HepG2 (cell line): Measurements from ENCODE around the gene TRAK1. TPM values are rescaled to one million over a fixed set of nuclear protein-coding genes. Genes with fewer than 3 reads are reported as not detected.

ENCODE experiments used
- ATAC-seq: fragments of 200-7000 bp; cut with Tn5 transposase; 3 replicates; pipeline ENCODE4 v1.9.1; 2020; ENCODE audit warnings: mild to moderate bottlenecking, moderate library complexity
- BruUV-seq: library from RNA; stranded (reverse); fragments of 400-500 nt; replicated peaks from 2 replicates; lab custom pipeline; 2021; lab: Mats Ljungman, UMichigan
- CTCF ChIA-PET: fragments of 300-600 bp; formaldehyde crosslinking; extraction: SDS; loops from one replicate; lab custom pipeline; 2021; ENCODE audit warnings: low total read pairs, inconsistent platforms, low intra/inter-chr PET ratio; lab: Yijun Ruan, JAX
- POLR2A ChIA-PET: fragments of 350-600 bp; sonication (Branson Sonifier 250); formaldehyde crosslinking; loops from one replicate; lab custom pipeline; 2020; ENCODE audit warnings: antibody characterized with exemption, inconsistent platforms; lab: Yijun Ruan, JAX
- DNase-seq: peaks from one replicate; pipeline ENCODE4 v3.0.0-alpha.2; 2015; ENCODE audit warnings: low spot score
- FAIRE-seq: peaks from 3 replicates; lab custom pipeline; 2011; peaks lifted over from hg19 to GRCh38; lab: Jason Lieb, UNC
- H2AFZ ChIP-seq: one replicate; pipeline ENCODE4 v1.6.1; 2011; ENCODE audit warnings: low read length, inconsistent platforms
- H3K27ac ChIP-seq: fragments of 300-600 bp; 3 replicates; pipeline ENCODE4 v1.8.0; 2011; ENCODE audit warnings: mixed run types, mild to moderate bottlenecking, mixed read lengths, low read length, inconsistent platforms; ENCODE audit not compliant: insufficient read depth; ENCODE audit errors: extremely low read length
- H3K27me3 ChIP-seq, 2 experiments: fragments of 200-600 bp in 1 of 2; 2 replicates in 1 of 2; 3 replicates in 1 of 2; pipeline versions ENCODE4 v1.6.0 to v1.8.0; 2011; ENCODE audit warnings: low read length in 2 of 2, mild to moderate bottlenecking in 2 of 2, moderate library complexity in 2 of 2, inconsistent platforms in 1 of 2; ENCODE audit not compliant: insufficient read depth in 2 of 2, control insufficient read depth in 1 of 2
- H3K36me3 ChIP-seq, 2 experiments: fragments of 200-600 bp in 1 of 2; replicated peaks in 1 of 2; 2 replicates in 1 of 2; 3 replicates in 1 of 2; pipeline versions ENCODE4 v1.5.1 to v1.8.0; 2011; ENCODE audit warnings: low read length in 2 of 2, inconsistent platforms in 1 of 2; ENCODE audit not compliant: insufficient read depth in 2 of 2, control insufficient read depth in 1 of 2
- H3K4me1 ChIP-seq: 2 replicates; pipeline ENCODE4 v1.5.1; 2012; ENCODE audit warnings: low read length, inconsistent platforms; ENCODE audit not compliant: insufficient read depth
- H3K4me2 ChIP-seq: 2 replicates; pipeline ENCODE4 v1.6.0; 2011; ENCODE audit warnings: low read depth, low read length, inconsistent platforms
- H3K4me3 ChIP-seq, 3 experiments: fragments of 200-600 bp in 1 of 3; sonication (generic), shearing (Covaris generic) in 1 of 3; replicated peaks in 1 of 3; 2 replicates each; pipeline ENCODE4 v1.5.1; 2011 to 2016; ENCODE audit warnings: low read length in 3 of 3, inconsistent platforms in 2 of 3, low read depth in 2 of 3, mild to moderate bottlenecking in 2 of 3, control low read depth in 1 of 3, mixed read lengths in 1 of 3; ENCODE audit not compliant: insufficient read depth in 1 of 3
- H3K79me2 ChIP-seq: one replicate; pipeline ENCODE4 v1.6.1; 2011; ENCODE audit warnings: low read length, inconsistent platforms; ENCODE audit not compliant: insufficient read depth
- H3K9ac ChIP-seq: 2 replicates; pipeline ENCODE4 v1.6.0; 2011; ENCODE audit warnings: mild to moderate bottlenecking, low read depth, low read length, inconsistent platforms; ENCODE audit not compliant: insufficient read depth
- H3K9me3 ChIP-seq: 2 replicates; pipeline ENCODE4 v1.5.1; 2012; ENCODE audit warnings: mild to moderate bottlenecking, low read length
- H4K20me1 ChIP-seq: 2 replicates; pipeline ENCODE4 v1.6.0; 2011; ENCODE audit warnings: inconsistent platforms, mild to moderate bottlenecking, low read length, moderate library complexity; ENCODE audit not compliant: insufficient read depth
- ARNT ChIP-seq: fragments of 450-650 bp; IDR thresholded peaks from 2 replicates; pipeline ENCODE4 v1.6.1; 2017
- HNRNPL ChIP-seq: fragments of 200-400 bp; formaldehyde crosslinking; IDR thresholded peaks from 2 replicates; pipeline ENCODE4 v1.6.1; 2017; ENCODE audit warnings: mild to moderate bottlenecking, low read depth, low read length
- HOXA3 ChIP-seq: sonication (generic); formaldehyde crosslinking; IDR thresholded peaks from 2 replicates; pipeline ENCODE4 v1.5.0; 2020; ENCODE audit warnings: missing genetic modification reagents
- SMAD3 ChIP-seq: sonication (generic); formaldehyde crosslinking; IDR thresholded peaks from 2 replicates; pipeline ENCODE4 v1.4.0; 2020; ENCODE audit warnings: missing genetic modification reagents
- STAG1 ChIP-seq: sonication (generic); formaldehyde crosslinking; IDR thresholded peaks from 2 replicates; pipeline ENCODE4 v1.4.0; 2020; ENCODE audit warnings: missing genetic modification reagents
- ZNF549 ChIP-seq: sonication (generic); formaldehyde crosslinking; IDR thresholded peaks from 2 replicates; pipeline ENCODE4 v1.5.0; 2020; ENCODE audit warnings: missing genetic modification reagents
- WGBS: methylation state at CpG from one replicate; pipeline ENCODE4 v1.1.6; 2017; ENCODE audit warnings: low lambda C conversion rate; 5-methylcytosine and 5-hydroxymethylcytosine counted together
- in situ Hi-C: cut with HindIII; loops from 2 replicates; pipeline ENCODE4 v1.10.0; 2017; ENCODE audit warnings: low pct_unique_long_range_greater_than_20kb; ENCODE audit not compliant: extremely low pct_ligation_motif_present
- intact Hi-C: fragments of 100-400 bp; cut with micrococcal nuclease; formaldehyde crosslinking; loops from one replicate; pipeline ENCODE4 v1.10.0; 2022; ENCODE audit not compliant: unreplicated experiment
- polyA plus RNA-seq, 8 experiments: library from polyadenylated mRNA; depleted of rRNA in 3 of 8; stranded (reverse) in 7 of 8; unstranded in 1 of 8; fragments of >200 nt; fragmentation: Illumina TruSeq in 4 of 8; extraction: Trizol in 4 of 8; gene quantifications; 2 replicates each; pipeline versions ENCODE4 v1.2.1 to v1.2.3, GENCODE V29; 2011 to 2016; ENCODE audit warnings: low read depth in 4 of 8, missing spikeins in 1 of 8, mixed read lengths in 1 of 8; ENCODE audit not compliant: insufficient read depth in 1 of 8
- total RNA-seq, 5 experiments: library from RNA; depleted of rRNA; stranded (reverse); fragments of >200 nt; fragmentation: Illumina TruSeq; extraction: Trizol; gene quantifications; 2 replicates each; pipeline ENCODE4 v1.2.3, GENCODE V29; 2016; ENCODE audit warnings: low read depth in 1 of 5
- TF ChIP-seq, protein P1 (sequence below): sonication (generic); formaldehyde crosslinking; IDR thresholded peaks from 2 replicates; pipeline ENCODE4 v1.4.0; 2020; ENCODE audit warnings: missing genetic modification reagents
- TF ChIP-seq, protein P2 (sequence below): sonication (generic); formaldehyde crosslinking; IDR thresholded peaks from 2 replicates; pipeline ENCODE4 v1.5.1; 2020; ENCODE audit warnings: mild to moderate bottlenecking, missing genetic modification reagents, moderate library complexity
- TF ChIP-seq, protein P3 (sequence below): sonication (generic); formaldehyde crosslinking; conservative IDR thresholded peaks from 2 replicates; pipeline ENCODE4 v1.4.0; 2020; ENCODE audit warnings: mild to moderate bottlenecking, missing genetic modification reagents, moderate library complexity
- TF ChIP-seq, protein P4 (sequence below): IDR thresholded peaks from 2 replicates; pipeline ENCODE4 v1.6.1; 2012; ENCODE audit warnings: low read depth, low read length, improper control_type of control experiment
- TF ChIP-seq, protein P5 (sequence below): IDR thresholded peaks from 2 replicates; pipeline ENCODE4 v1.6.1; 2012; ENCODE audit warnings: inconsistent platforms

Gene TRAK1
- total and polyA plus RNA-seq, 2 of the 13 experiments (the other 11 are each of a cell fraction or from before 2014, with no cell fraction given), result 20.5 to 46.6 TPM

DNA sequence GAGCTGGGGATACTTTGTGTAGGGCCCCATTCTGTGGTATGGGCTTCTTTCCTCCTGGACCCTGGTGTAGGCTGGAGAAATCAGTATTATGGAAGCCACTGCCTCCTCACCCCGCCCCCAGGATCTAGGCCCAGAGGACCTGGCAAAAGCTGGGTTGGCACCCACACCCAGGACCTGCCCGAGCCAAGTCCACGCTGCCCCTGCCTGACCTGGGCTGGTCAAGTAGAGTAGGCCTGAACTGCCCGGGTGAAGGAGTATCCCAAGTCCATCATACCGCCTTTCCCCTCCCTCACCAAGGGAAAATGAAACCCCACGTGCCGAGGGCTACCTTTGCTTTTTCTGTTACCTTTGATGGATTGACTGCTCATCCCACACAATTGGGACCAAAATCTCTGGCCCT lies 37.7 kb upstream of the TRAK1 start (continued):
- TF ChIP-seq STAG1 (CRISPR knock-in tag) (no peak), ARNT (no peak), HNRNPL (peak; percentile 78; the same call in 1 of the 2 replicates), ZNF549 (no peak)
- TF ChIP-seq, protein P1, sequence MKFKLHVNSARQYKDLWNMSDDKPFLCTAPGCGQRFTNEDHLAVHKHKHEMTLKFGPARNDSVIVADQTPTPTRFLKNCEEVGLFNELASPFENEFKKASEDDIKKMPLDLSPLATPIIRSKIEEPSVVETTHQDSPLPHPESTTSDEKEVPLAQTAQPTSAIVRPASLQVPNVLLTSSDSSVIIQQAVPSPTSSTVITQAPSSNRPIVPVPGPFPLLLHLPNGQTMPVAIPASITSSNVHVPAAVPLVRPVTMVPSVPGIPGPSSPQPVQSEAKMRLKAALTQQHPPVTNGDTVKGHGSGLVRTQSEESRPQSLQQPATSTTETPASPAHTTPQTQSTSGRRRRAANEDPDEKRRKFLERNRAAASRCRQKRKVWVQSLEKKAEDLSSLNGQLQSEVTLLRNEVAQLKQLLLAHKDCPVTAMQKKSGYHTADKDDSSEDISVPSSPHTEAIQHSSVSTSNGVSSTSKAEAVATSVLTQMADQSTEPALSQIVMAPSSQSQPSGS (CRISPR knock-in tag), result no peak
- TF ChIP-seq, protein P2, sequence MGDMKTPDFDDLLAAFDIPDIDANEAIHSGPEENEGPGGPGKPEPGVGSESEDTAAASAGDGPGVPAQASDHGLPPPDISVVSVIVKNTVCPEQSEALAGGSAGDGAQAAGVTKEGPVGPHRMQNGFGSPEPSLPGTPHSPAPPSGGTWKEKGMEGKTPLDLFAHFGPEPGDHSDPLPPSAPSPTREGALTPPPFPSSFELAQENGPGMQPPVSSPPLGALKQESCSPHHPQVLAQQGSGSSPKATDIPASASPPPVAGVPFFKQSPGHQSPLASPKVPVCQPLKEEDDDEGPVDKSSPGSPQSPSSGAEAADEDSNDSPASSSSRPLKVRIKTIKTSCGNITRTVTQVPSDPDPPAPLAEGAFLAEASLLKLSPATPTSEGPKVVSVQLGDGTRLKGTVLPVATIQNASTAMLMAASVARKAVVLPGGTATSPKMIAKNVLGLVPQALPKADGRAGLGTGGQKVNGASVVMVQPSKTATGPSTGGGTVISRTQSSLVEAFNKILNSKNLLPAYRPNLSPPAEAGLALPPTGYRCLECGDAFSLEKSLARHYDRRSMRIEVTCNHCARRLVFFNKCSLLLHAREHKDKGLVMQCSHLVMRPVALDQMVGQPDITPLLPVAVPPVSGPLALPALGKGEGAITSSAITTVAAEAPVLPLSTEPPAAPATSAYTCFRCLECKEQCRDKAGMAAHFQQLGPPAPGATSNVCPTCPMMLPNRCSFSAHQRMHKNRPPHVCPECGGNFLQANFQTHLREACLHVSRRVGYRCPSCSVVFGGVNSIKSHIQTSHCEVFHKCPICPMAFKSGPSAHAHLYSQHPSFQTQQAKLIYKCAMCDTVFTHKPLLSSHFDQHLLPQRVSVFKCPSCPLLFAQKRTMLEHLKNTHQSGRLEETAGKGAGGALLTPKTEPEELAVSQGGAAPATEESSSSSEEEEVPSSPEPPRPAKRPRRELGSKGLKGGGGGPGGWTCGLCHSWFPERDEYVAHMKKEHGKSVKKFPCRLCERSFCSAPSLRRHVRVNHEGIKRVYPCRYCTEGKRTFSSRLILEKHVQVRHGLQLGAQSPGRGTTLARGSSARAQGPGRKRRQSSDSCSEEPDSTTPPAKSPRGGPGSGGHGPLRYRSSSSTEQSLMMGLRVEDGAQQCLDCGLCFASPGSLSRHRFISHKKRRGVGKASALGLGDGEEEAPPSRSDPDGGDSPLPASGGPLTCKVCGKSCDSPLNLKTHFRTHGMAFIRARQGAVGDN (CRISPR knock-in tag), result peak; percentile 63

DNA sequence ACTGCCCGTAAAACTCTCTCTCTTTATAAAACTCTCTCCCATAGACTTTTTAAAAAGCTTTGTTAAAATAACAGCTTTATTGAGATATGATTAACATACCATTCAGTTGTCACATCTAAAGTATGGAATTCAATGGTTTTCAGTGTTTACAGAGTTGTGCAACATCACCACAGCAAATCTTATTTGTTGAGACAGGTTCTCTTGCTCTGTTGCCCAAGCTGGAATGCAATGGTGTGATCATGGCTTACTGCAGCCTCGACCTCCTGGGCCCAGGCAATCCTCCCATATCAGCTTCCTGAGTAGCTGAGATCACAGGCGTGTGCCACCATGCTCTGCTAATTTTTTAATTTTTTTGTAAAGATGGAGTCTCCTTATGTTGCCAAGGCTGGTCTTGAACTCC lies 35.9 kb upstream of the TRAK1 start:
- H3K4me1 ChIP-seq, result peaks cover 67% of the 10 kb centered on the region
- DNase-seq (peak; percentile 81), ATAC-seq (peak; percentile 4; the same call in 1 of the 3 replicates), FAIRE-seq (peak; percentile 75)
- BruUV-seq, result no TSS peak
- CTCF ChIA-PET, result no interaction called here
- H3K4me3 ChIP-seq, result no peak overlapping the region
- 0 out of 2 replicates have a peak overlapping the region, but pooled peaks have one; percentile 0 for H3K4me2 ChIP-seq
- no peaks in the 10 kb centered on the region; a peak in 1 of 5 replicates for H3K27me3 ChIP-seq
- intact Hi-C loops (no loop called here), in situ Hi-C loops (no loop called here)
- no peaks in the 10 kb centered on the region for H4K20me1 ChIP-seq
- H2AFZ ChIP-seq, result no peak overlapping the region
- WGBS, result 51% methylated on average over 3 of the region's 3 CpGs
- POLR2A ChIA-PET, result interaction anchor here (2.0 kb wide), 1 partner anchor 11 kb away, joined by 6 read pairs; no protein-coding TSS in a partner anchor
- H3K27ac ChIP-seq, result peak overlapping the region; percentile 56
- no peaks in the 10 kb centered on the region for H3K9me3 ChIP-seq
- H3K79me2 ChIP-seq, result peaks cover 59% of the 10 kb centered on the region
- H3K9ac ChIP-seq, result no peak overlapping the region; the same call in 1 of the 2 replicates
- no peaks in the 10 kb centered on the region; a peak in 1 of 5 replicates for H3K36me3 ChIP-seq
- TF ChIP-seq, protein P3, sequence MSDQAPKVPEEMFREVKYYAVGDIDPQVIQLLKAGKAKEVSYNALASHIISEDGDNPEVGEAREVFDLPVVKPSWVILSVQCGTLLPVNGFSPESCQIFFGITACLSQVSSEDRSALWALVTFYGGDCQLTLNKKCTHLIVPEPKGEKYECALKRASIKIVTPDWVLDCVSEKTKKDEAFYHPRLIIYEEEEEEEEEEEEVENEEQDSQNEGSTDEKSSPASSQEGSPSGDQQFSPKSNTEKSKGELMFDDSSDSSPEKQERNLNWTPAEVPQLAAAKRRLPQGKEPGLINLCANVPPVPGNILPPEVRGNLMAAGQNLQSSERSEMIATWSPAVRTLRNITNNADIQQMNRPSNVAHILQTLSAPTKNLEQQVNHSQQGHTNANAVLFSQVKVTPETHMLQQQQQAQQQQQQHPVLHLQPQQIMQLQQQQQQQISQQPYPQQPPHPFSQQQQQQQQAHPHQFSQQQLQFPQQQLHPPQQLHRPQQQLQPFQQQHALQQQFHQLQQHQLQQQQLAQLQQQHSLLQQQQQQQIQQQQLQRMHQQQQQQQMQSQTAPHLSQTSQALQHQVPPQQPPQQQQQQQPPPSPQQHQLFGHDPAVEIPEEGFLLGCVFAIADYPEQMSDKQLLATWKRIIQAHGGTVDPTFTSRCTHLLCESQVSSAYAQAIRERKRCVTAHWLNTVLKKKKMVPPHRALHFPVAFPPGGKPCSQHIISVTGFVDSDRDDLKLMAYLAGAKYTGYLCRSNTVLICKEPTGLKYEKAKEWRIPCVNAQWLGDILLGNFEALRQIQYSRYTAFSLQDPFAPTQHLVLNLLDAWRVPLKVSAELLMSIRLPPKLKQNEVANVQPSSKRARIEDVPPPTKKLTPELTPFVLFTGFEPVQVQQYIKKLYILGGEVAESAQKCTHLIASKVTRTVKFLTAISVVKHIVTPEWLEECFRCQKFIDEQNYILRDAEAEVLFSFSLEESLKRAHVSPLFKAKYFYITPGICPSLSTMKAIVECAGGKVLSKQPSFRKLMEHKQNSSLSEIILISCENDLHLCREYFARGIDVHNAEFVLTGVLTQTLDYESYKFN (CRISPR knock-in tag), result no peak; the same call in 1 of the 2 replicates
- TF ChIP-seq SMAD3 (CRISPR knock-in tag) (0 out of 2 replicates have a peak, but pooled peaks have one; percentile 27), HOXA3 (0 out of 2 replicates have a peak, but pooled peaks have one; percentile 16)
- TF ChIP-seq, protein P4, sequence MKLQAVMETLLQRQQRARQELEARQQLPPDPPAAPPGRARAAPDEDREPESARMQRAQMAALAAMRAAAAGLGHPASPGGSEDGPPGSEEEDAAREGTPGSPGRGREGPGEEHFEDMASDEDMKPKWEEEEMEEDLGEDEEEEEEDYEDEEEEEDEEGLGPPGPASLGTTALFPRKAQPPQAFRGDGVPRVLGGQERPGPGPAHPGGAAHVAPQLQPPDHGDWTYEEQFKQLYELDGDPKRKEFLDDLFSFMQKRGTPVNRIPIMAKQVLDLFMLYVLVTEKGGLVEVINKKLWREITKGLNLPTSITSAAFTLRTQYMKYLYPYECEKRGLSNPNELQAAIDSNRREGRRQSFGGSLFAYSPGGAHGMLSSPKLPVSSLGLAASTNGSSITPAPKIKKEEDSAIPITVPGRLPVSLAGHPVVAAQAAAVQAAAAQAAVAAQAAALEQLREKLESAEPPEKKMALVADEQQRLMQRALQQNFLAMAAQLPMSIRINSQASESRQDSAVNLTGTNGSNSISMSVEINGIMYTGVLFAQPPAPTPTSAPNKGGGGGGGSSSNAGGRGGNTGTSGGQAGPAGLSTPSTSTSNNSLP, result peak; percentile 72
- TF ChIP-seq, protein P5, sequence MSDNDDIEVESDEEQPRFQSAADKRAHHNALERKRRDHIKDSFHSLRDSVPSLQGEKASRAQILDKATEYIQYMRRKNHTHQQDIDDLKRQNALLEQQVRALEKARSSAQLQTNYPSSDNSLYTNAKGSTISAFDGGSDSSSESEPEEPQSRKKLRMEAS, result peak; percentile 35; the same call in 1 of the 2 replicates
